GM23248 (cell line): ENCODE results near the gene FOXO1.

Experiments
- EZH2 ChIP-seq: fragments of 200-600 bp; sonication (generic); IDR thresholded peaks from 2 replicates; pipeline ENCODE4 v1.6.1; 2018; ENCODE audit warnings: antibody characterized with exemption, mild to moderate bottlenecking; ENCODE audit not compliant: insufficient read depth, poor library complexity, severe bottlenecking
- EZH2phosphoT487 ChIP-seq: fragments of 200-600 bp; sonication (generic); IDR thresholded peaks from 2 replicates; pipeline ENCODE4 v1.6.1; 2018; ENCODE audit warnings: antibody characterized with exemption, moderate library complexity, mild to moderate bottlenecking, low read depth; ENCODE audit not compliant: insufficient read depth

GRCh38 chr13:40671956-40672764, 5.7 kb upstream of the FOXO1 start:
- TF ChIP-seq EZH2phosphoT487 = no peak
- TF ChIP-seq EZH2 = no peak
